GM12801 (cell line): ENCODE data around the gene KRT36.

Experiments
- CTCF ChIP-seq: IDR thresholded peaks from one replicate; pipeline ENCODE4 v1.5.1; 2011; ENCODE audit warnings: control low read depth; ENCODE audit not compliant: insufficient read length; ENCODE audit errors: extremely low read depth

Gene KRT36

GRCh38 chr17:41476866-41477815 is 12.6 kb downstream of the KRT36 start:
- no peak for TF ChIP-seq CTCF

- TF ChIP-seq CTCF = no peak
Measured at GRCh38 chr17:41475421-41475820, 14.3 kb downstream of the KRT36 start.

GRCh38 chr17:41474863-41475262 is 14.8 kb downstream of the KRT36 start:
- TF ChIP-seq CTCF = no peak

GRCh38 chr17:41468346-41468745 is 21.4 kb downstream of the KRT36 start:
- no peak for TF ChIP-seq CTCF

- no peak for TF ChIP-seq CTCF
Measured at GRCh38 chr17:41467561-41467960, 22.1 kb downstream of the KRT36 start.

- TF ChIP-seq CTCF = no peak
Measured at GRCh38 chr17:41466988-41467387, 22.7 kb downstream of the KRT36 start, which contains the start of gene KRT32. Gene KRT32, minus strand, starts transcription at chr17:41467386. Its CDS starts 61 bp downstream, at chr17:41467325.

- TF ChIP-seq CTCF = no peak
Measured at GRCh38 chr17:41464682-41465081, 25.0 kb downstream of the KRT36 start.
